GM18511 (cell line): ENCODE measurements around the gene TRIP12.
"Not testable (repeated sequence)": the region's sequence is repeated elsewhere in the genome, so short reads cannot be mapped to it uniquely, and the experiment has no call there.

Source experiments
- ATAC-seq: cut with Tn5 transposase; IDR thresholded peaks from one replicate; pipeline ENCODE4 v1.9.1; 2021; ENCODE audit warnings: mild to moderate bottlenecking, moderate library complexity; ENCODE audit not compliant: unreplicated experiment

TRIP12 gene

DNA sequence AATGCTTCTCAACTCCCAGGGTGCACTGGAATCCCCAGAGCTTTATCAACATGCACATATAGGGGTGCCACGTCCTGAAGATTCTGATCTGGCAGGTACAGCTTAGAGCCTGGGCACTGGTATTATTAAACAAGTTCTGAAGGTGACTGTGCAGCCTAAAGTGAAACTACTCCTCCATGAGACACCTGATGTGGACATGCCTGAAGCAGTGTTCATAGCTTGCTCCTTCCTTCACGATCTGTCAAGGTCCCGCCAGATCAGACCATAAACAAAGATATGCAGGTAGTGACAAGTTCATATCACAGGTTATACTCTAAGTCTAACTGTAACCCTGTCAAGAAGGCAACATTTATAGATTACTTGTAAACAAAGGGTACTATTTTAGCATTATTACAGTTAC is 142.2 kb downstream of the TRIP12 start:
- no peak for ATAC-seq

DNA sequence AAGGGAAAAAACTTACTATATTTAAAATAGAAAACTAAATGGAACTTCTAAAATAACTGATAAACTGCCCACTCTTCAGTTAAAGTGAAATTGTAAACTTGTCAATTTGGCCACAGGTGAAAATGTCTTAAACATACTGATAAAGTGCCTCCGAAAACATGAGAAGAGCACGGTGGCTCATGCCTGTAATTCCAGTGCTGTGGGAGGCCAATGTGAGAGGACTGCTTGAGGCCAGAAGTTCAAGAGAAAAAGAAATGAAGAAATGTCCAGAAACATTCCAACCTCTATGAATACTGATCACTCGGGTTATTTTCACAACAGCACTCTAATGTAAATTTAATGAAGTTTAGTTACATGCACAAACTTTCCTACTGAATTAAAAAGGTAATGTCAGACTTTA is 144.1 kb downstream of the TRIP12 start:
- no peak for ATAC-seq

DNA sequence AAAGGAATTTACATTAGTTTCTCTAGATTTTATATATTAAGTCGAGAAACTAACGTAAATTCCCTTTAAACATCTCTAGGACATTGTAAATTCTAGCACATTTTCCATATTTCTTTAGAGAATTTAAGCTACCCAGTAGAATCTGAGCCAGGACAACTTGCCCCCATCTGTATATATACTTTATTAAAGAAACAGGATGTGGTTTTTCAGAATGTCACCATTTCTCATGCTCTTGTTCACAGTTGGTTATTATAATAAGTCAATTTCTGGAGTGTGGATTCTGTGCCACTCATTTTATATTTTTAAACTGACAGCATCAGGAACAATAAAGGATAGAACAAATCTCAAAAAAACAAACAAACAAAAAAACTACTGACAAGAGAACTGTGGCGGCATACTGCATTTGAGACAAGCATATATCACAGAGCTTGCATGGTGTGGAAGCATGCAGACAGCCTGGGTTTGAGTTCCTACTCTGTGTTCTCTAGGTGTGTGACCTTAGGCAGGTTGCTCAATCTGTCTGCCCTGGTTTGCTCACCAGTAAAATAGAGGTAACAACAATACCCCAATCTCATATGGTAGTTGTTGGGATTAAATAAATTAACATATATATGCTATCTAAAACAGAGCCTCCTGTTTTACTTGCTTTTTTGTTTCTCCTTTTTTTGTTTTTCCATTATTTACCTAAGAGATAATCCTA is 146.0 kb downstream of the TRIP12 start:
- ATAC-seq, result peak; percentile 80

DNA sequence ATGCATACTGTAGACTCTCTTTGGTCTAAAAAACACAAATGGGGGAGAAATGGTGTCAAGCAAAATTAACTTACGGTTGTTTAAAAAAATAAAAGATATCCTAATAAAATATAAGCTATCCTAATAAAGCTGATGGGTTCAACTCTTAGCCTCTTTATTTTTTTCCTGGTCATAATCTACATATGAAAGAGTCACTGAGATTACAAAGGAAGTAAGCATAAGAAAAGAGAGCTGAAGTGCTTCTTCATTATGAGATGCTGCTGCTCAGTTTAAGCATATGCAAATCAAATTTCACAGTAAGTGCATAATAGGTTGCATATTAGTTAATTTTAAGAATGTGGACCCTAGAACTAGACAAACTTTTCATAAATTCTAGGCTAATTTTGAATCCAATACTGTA is 147.6 kb downstream of the TRIP12 start:
- no peak for ATAC-seq

DNA sequence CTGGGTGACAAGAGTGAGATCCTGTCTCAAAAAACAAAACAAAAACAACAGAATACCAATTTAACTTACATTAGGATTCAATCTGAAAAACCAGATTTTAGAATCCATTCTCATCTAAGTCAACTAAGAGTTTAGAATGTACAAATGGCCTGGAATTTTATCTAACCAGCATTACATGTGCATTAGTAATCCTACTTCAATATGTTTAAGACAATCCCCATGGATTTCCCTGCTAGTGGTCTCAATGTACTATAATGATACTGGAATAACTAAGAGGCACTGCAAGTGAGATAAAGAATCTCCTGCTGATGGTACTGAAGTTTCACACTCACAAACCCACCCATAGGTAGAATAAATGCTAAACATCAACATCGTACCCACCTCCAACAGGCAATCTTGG is 153.6 kb downstream of the TRIP12 start:
- no peak for ATAC-seq

DNA sequence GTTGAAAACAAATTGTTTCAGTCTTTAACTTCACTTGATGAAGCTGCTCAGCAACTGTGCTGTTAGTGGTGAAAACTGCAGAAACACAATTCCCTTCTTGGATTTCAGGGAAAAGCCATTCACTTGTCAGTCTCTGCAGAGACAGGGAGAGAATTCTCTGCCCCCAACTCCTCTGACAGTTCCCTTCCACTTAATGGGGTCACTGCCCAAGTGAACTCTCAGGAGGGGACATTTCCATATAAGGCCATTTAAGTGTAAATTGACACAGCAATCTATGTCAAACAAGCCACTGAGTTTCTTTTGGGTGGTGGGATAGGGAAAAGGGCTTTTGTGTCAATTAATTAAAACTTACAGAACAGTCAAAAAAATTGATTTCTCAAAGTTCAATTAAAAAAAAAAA is 156.1 kb downstream of the TRIP12 start:
- no peak for ATAC-seq

DNA sequence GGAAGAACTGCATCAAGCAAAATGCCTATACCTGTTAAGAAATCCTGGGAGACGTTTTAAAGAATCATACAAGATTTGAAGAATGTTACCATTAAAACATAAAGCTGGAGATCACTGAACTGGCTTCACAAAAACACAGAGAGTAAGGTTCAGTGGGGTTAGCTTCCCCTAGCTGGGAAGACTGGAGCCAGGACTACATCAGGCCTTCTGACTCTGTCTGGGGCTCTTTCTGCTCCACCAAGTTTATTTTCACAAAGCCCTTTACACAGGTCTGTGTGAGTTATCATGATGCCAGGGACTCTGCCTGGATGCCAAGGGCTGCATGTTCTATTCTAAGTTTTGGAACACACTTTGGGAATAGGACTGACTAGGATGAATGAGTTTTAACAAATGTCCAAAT is 160.1 kb downstream of the TRIP12 start:
- no peak for ATAC-seq

DNA sequence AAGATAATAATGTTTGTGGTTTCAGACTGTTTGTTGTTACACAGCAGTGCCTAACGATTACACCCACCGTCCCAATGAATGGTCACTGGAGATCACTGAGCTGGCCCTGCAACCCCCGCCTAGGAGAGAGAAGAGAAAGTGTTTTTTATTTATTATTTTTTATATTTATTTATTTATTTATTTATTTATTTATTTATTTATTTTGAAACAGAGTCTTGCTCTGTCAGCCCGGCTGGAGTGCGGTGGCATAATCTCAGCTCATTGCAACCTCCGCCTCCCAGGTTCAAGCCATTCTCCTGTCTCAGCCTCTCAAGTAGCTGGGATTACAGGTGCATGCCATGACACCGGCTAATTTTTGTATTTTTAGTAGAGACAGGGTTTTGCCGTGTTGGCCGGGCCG is 164.3 kb downstream of the TRIP12 start:
- not testable (repeated sequence) for ATAC-seq

DNA sequence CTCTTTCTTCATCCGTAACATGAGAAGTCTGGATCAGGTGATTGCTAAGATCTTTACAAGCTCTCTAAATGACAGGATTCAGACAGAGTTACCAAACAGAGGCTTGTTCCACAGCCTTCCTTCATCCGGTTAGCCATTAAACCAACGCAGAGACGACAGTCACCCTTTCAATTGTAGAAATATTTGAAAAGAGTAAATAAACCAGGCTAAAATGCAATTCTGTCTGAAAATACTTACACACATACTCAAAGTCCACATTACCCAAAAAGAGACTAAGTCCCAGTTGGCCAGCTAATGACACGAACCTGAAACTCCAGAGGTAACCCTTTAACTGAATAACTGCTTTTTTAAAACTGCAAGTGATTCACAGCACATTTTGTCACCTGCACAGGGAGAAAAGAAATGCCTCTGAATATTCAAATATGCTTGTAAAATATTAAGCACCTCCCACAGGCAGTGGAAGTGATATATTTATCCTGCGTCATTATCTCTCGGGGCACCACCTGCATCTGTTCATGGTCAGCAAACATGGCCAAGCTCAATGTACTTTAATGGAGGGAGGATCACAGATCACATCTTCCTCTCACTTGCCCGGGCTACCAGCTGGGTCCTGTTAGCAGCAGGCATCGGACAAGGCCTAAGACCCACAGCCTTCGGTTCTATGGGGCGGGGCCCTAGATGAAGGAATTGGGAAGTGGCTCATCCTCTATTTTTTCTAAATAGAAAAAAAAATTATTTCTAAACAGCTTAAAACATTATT is 168.7 kb downstream of the TRIP12 start:
- ATAC-seq, result no peak

DNA sequence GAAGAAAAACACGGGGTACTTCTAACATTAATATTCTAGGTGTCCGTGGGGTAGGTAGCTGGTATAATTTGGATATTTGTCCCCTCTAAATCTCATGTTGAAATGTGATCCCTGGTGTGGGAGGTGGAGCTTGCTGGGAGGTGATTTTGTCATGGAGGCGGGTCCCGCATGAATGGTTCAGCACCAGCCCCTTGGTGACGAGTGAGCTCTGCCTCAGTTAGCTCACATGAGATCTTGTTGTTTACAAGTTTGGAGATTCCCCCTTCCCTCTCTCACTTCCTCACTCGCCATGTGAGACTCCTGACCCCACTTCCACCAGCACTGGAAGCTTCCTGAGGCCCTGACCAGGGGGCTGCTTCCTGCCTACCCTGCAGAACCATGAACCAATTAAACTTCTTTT is 172.0 kb downstream of the TRIP12 start:
- ATAC-seq, result no peak

DNA sequence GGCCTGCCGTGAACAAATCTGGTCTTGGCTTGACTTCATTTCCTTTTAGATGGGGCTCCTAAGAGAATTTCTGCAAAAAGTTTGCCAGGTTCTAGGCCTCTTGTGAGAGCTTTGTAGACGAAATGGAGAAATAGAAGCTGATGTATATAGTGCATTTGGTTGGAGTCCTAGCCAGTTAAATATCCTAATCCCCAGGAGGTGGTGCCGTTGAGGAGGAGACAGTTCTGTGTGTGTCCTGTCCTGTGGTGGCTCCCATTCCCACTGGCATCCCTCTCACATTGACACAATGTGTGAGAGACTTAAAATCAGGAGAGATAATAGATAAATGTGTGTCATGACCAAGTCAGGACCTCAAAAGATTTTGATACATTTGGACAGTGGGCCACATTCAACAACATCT is 172.9 kb downstream of the TRIP12 start:
- no peak for ATAC-seq

DNA sequence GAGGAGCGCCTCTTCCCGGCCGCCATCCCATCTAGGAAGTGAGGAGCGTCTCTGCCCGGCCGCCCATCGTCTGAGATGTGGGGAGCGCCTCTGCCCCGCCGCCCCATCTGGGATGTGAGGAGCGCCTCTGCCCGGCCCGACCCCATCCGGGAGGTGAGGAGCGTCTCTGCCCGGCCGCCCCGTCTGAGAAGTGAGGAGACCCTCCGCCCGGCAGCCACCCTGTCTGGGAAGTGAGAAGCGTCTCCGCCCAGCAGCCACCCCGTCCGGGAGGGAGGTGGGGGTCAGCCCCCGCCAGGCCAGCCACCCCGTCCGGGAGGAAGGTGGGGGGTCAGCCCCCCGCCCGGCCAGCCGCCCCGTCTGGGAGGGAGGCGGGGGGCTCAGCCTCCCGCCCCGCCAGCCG is 179.1 kb downstream of the TRIP12 start:
- not testable (repeated sequence) for ATAC-seq

DNA sequence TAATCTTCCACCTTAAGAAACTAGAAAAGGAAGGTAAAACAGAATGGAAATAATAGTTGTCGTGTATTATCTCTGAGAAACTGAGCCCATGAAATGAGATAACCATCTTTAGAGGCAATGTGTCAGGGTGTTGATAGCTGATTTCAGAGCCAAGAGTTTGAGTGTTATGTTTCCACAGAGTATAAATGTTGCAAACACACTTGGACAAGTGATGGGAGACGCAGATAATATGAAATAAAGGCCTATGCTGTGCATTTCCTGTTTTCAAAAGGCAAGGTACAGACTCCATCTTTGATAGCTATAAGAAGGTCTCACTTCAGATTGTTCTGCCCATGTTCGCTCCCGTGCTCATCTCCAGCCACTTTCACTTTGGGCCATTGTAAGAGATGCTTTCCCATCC is 181.5 kb downstream of the TRIP12 start:
- no peak for ATAC-seq

DNA sequence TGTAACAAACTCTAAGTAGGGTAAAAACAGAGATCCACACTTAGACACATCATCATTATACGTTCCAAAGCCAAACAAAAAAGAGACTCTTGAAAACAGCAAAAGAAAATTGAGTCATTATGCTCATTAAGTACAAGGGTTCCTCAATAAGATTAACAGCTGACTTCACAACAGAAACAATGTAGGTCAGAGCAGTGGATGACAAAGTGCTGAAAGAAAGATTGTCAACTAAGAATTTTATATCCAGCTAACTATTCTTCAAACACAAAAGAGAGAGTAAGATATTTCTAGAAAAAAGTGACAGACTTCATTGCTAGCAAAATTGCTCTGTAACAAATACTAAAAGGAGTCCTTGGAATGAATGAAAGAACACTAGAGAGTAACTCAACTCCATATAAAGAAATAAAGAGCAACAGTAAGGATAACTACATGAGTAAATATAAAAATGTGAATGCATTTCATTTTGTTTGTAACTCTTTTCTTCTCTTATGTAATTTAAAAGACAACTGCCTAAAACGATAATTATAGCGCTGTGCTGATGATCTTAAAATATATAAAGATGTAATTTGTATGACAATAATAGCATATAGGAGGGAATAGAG is 183.7 kb downstream of the TRIP12 start:
- no peak for ATAC-seq

DNA sequence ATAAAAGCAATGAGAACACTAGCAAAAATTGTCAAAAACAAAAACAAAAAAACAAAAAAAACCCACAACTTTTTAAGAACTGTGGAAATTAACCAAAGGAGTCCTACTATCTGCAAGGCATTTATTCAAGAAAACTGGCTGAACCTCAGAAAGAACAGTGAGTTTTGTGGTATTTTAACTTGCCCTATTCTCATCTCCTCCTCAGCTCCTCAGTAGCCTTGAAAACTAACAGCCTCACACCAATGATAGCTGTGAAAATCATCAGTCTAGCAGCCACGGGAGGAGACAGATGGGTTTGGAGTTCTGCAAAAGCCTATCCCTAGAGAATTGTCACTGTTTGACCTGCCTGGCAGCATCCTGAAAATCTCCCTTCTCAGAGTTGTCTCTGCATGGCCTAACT is 187.4 kb downstream of the TRIP12 start:
- no peak for ATAC-seq

DNA sequence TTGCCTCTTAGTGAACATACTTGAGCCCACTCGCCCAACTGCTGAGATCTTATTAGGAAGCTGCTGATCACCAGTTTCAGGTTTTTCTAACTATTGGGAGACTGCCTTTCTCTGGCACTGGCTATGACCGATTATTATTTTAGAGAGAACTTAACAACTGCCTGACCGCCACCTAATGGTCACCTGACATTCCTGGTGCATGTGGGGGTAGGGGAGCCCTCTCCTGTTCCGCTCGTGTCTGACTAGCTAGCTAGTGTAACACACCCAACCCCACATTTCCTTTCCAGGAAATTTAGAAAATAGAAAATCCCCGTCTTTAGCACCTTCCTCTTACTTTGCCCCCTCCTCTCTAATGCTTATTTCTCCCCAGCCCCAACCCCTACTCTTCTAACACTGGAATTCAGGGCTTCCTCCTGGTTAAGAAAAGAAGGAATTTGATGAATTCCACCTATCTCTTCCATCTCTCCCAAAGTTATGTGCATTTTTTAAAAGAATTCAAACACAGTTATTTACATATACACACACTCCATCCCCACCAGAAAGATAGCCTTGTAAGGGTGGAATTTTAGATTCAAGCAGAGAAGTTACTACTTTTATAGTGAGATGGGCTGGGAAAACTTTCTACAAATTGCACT is 188.1 kb downstream of the TRIP12 start:
- no peak for ATAC-seq

DNA sequence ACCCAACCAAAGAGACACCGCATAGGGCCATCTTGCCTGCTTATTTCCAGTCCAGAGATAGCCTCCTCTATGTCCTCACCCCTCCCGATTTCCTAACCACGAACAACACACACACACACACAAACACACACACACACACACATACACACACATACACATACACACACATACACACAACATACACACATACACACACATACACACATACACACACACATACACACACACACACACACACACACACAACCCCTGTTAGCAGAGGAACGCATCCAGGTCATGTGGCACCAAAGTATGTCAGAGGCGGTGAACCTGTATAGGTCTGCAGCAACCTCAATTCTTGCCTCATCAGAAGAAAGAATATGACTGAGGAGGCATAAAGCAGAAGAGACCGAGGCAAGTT is 188.9 kb downstream of the TRIP12 start:
- no peak for ATAC-seq

DNA sequence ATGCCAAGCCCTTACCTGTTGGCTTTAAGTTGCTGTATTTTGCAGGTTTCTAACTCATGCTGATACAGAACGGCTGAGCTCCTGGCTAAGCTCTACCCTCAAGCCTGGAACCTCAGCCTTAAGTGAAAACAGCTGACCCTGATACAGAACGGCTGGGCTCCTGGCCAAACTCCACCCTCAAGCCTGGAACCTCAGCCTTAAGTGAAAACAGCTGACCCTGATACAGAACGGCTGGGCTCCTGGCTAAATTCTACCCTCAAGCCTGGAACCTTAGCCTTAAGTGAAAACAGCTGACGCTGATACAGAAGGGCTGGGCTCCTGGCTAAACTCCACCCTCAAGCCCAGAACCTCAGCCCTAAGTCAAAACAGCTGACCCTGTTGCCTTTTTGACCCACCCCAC is 189.9 kb downstream of the TRIP12 start:
- ATAC-seq, result no peak

DNA sequence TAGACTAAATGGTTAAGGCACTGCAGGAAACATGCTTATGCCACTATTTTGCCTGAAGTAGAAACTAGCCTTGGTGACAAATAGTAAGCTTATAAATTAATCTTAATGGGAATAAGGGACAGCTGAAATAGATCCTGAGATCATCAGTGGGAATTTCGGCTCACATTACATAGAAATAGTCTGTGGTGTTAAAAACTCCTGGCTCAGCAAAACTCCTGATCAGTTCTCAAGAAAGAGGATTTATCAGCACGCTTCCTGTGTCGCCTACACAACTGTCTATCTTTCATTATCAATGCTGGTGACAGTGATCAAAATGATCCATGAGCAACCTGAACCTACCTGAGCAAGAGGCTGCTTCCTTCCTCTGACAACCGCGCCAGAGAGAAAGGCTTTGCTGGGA is 190.4 kb downstream of the TRIP12 start:
- no peak for ATAC-seq

DNA sequence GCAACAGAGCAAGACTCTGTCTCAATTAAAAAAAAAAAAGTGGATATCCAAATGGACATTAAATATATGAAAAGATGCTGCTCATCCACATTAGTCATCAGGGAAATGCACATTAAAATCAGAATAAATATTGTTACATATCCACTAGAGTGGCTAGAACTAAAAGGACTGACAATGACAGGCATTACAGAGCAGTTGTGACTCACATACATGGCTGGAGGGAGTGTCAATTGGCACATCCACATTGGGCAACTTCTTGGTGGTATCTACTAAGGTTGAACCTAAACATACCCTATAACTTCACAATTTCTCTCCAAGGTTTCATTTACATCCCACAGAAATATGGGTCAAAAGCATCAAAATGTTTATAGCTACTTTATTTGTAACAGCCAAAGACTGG is 193.4 kb downstream of the TRIP12 start:
- ATAC-seq, result no peak

DNA sequence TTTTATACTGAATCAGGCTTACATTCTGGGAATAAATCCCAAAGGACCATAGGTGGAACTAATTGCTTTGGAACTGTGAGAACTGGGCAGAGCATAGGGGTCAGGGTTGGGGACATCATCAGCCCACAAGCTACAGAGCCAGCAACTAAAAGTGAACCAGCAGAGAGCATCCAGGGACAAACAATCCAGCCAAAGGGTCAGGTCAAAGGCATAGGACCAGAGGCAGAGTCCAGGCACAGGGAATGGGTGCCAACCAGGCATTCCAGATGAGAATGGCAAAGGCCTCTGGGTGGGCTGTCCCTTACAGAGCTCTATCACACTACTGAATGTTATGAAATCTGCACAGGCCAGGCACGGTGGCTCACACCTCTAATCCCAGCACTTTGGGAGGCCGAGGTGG is 195.2 kb downstream of the TRIP12 start:
- ATAC-seq, result no peak
